Measurements from ENCODE around the gene NR2F6.

GRCh38 chr19:17281391-17282304 lies 35.9 kb upstream of the NR2F6 start, which contains the start of gene ANKLE1:
- TF ChIP-seq ZBTB21 (tag by site-specific recombination; IDR thresholded peaks at IDR 0.05) (no peak), PBX3 (CRISPR knock-in tag; IDR thresholded peaks at IDR 0.05) (no peak), TCF7L2 (IDR thresholded peaks at IDR 0.05; ENCODE audit: borderline replicate concordance, low read depth, low read length) (no peak), ZNF677 (tag by site-specific recombination; IDR thresholded peaks at IDR 0.05) (no peak), ZNF629 (tag by site-specific recombination; IDR thresholded peaks at IDR 0.05) (no peak), YY1 (tag by site-specific recombination; IDR thresholded peaks at IDR 0.05) (no peak), ZFP3 (tag by site-specific recombination; IDR thresholded peaks at IDR 0.05; ENCODE audit: low read depth) (no peak)

All from HEK293 (cell line).